Parathyroid adenoma (tissue), 2 donors: ENCODE data around the gene TSC22D2.

Source experiments
- H2AFZ ChIP-seq: fragments of 300-600 bp; sonication (generic); one replicate; pipeline ENCODE4 v1.7.0; 2017; ENCODE audit warnings: antibody characterized with exemption, mild to moderate bottlenecking
- H3K27ac ChIP-seq: fragments of 300-600 bp; sonication (generic); one replicate; pipeline ENCODE4 v1.7.0; 2017
- H3K27me3 ChIP-seq: fragments of 300-600 bp; sonication (generic); one replicate; pipeline ENCODE4 v1.7.0; 2017; ENCODE audit warnings: low read length; ENCODE audit not compliant: control insufficient read depth, insufficient read depth
- H3K36me3 ChIP-seq: fragments of 300-600 bp; sonication (generic); one replicate; pipeline ENCODE4 v1.7.0; 2017; ENCODE audit warnings: low read length; ENCODE audit not compliant: control insufficient read depth, insufficient read depth
- H3K4me1 ChIP-seq: fragments of 300-600 bp; sonication (generic); one replicate; pipeline ENCODE4 v1.7.0; 2017; ENCODE audit warnings: control low read depth
- H3K4me2 ChIP-seq: fragments of 300-600 bp; sonication (generic); one replicate; pipeline ENCODE4 v1.7.0; 2017; ENCODE audit warnings: low read length
- H3K4me3 ChIP-seq: fragments of 300-600 bp; sonication (generic); one replicate; pipeline ENCODE4 v1.7.0; 2017; ENCODE audit warnings: low read depth, low read length
- H3K79me2 ChIP-seq: fragments of 300-600 bp; sonication (generic); one replicate; pipeline ENCODE4 v1.7.0; 2017; ENCODE audit warnings: control low read depth
- H3K9ac ChIP-seq: fragments of 300-600 bp; sonication (generic); one replicate; pipeline ENCODE4 v1.7.0; 2017; ENCODE audit warnings: mild to moderate bottlenecking
- H3K9me3 ChIP-seq: fragments of 300-600 bp; sonication (generic); one replicate; pipeline ENCODE4 v1.7.0; 2017; ENCODE audit warnings: low read length; ENCODE audit not compliant: control insufficient read depth
- CTCF ChIP-seq: fragments of 300-600 bp; sonication (generic); IDR thresholded peaks from one replicate; pipeline ENCODE4 v1.7.0; 2017; ENCODE audit warnings: antibody characterized with exemption, mild to moderate bottlenecking
- donor health status: primary hyperparathyroidism.

The TSC22D2 gene

GRCh38 chr3:150384296-150385212, 23.5 kb upstream of the TSC22D2 start:
- no peaks in the 10 kb centered on the region for H3K9me3 ChIP-seq
- H3K27ac ChIP-seq = no peak overlapping the region
- H3K4me3 ChIP-seq = no peak overlapping the region
- H3K36me3 ChIP-seq = no peaks in the 10 kb centered on the region
- no peak overlapping the region for H3K9ac ChIP-seq
- H3K79me2 ChIP-seq = no peaks in the 10 kb centered on the region
- peaks cover 4% of the 10 kb centered on the region for H3K4me1 ChIP-seq
- H2AFZ ChIP-seq = no peak overlapping the region
- H3K27me3 ChIP-seq = no peaks in the 10 kb centered on the region
- no peak overlapping the region for H3K4me2 ChIP-seq
- no peak for TF ChIP-seq CTCF

- H3K4me1 ChIP-seq = peaks cover 7% of the 10 kb centered on the region
- H3K4me3 ChIP-seq = no peak overlapping the region
- no peaks in the 10 kb centered on the region for H3K9me3 ChIP-seq
- H3K4me2 ChIP-seq = no peak overlapping the region
- TF ChIP-seq CTCF = no peak
- H3K79me2 ChIP-seq = no peaks in the 10 kb centered on the region
- H3K27ac ChIP-seq = no peak overlapping the region
- no peak overlapping the region for H3K9ac ChIP-seq
- H2AFZ ChIP-seq = no peak overlapping the region
- no peaks in the 10 kb centered on the region for H3K36me3 ChIP-seq
- H3K27me3 ChIP-seq = no peaks in the 10 kb centered on the region
Measured at GRCh38 chr3:150385296-150386242, 22.5 kb upstream of the TSC22D2 start.

GRCh38 chr3:150388498-150389418, 19.3 kb upstream of the TSC22D2 start:
- Histone ChIP-seq H3K4me3 (no peak overlapping the region), H3K4me1 (peaks cover 7% of the 10 kb centered on the region), H3K36me3 (no peaks in the 10 kb centered on the region), H3K4me2 (no peak overlapping the region), H3K9me3 (no peaks in the 10 kb centered on the region), H3K9ac (no peak overlapping the region), H2AFZ (no peak overlapping the region), H3K27ac (no peak overlapping the region), H3K79me2 (no peaks in the 10 kb centered on the region), H3K27me3 (no peaks in the 10 kb centered on the region)
- no peak for TF ChIP-seq CTCF

GRCh38 chr3:150390087-150390486, 18.0 kb upstream of the TSC22D2 start:
- no peaks in the 10 kb centered on the region for H3K79me2 ChIP-seq
- no peak for TF ChIP-seq CTCF
- H3K4me2 ChIP-seq = no peak overlapping the region
- H3K4me1 ChIP-seq = peaks cover 7% of the 10 kb centered on the region
- no peak overlapping the region for H3K4me3 ChIP-seq
- H3K27me3 ChIP-seq = no peaks in the 10 kb centered on the region
- no peaks in the 10 kb centered on the region for H3K9me3 ChIP-seq
- H3K9ac ChIP-seq = no peak overlapping the region
- H3K27ac ChIP-seq = no peak overlapping the region
- no peak overlapping the region for H2AFZ ChIP-seq
- H3K36me3 ChIP-seq = no peaks in the 10 kb centered on the region
